ENCODE results near the gene TMED8. TPM values are rescaled to one million over a fixed set of nuclear protein-coding genes. Genes with fewer than 3 reads are reported as not detected.

The TMED8 gene
- total RNA-seq, 1 experiment from 2014 or later = 21.2 TPM

GRCh38 chr14:77426396-77426795, 49.5 kb upstream of the TMED8 start:
- DNase-seq (ENCODE audit: low read depth, low spot score) (no peak), ATAC-seq (no peak)
- Histone ChIP-seq H2AFZ (ENCODE audit: low read depth, low read length, poor library complexity, severe bottlenecking) (no peak overlapping the region), H3K27ac (ENCODE audit: low read depth, low read length) (no peak overlapping the region), H3K4me3 (replicated peaks in 1 of 2; ENCODE audit: low read depth in 1 of 2, low read length in 2 of 2) (no peak overlapping the region), H3K36me3 (ENCODE audit: control insufficient read depth in 1 of 2, insufficient read depth in 2 of 2, low read length in 2 of 2) (peaks cover 22 to 48% of the 10 kb centered on the region in 2 experiments; a peak in 3 of 4 replicates), H4K20me1 (ENCODE audit: insufficient read depth) (no peaks in the 10 kb centered on the region), H3K27me3 (ENCODE audit: insufficient read depth, low read length) (no peaks in the 10 kb centered on the region), H3K9me2 (ENCODE audit: insufficient read depth) (no peaks in the 10 kb centered on the region), H3K9me3 (ENCODE audit: control insufficient read depth in 1 of 2, insufficient read depth in 1 of 2, low read depth in 1 of 2, low read length in 2 of 2) (no peaks in the 10 kb centered on the region), H3K4me1 (ENCODE audit: control insufficient read depth in 1 of 2, insufficient read depth in 2 of 2, low read length in 2 of 2) (no peaks in the 10 kb centered on the region), H3K79me2 (ENCODE audit: insufficient read depth, low read length) (no peaks in the 10 kb centered on the region), H3K9ac (ENCODE audit: low read length) (no peak overlapping the region), H3K4me2 (ENCODE audit: low read length) (no peak overlapping the region)
- ChIA-PET RAD21 (ENCODE audit: low non-redundant PET in 1 of 2, low total read pairs in 2 of 2, uncharacterized antibody in 2 of 2, unreplicated experiment in 2 of 2) (no interaction called here), CTCF (no interaction called here), POLR2A (no interaction called here)
- no TSS peak for BruUV-seq (replicated peaks)
- TF ChIP-seq MAX (IDR thresholded peaks at IDR 0.05) (no peak), ELF1 (IDR thresholded peaks at IDR 0.05; ENCODE audit: borderline replicate concordance, low read depth) (no peak), SRF (IDR thresholded peaks at IDR 0.05; ENCODE audit: low read depth) (no peak), POLR2A (IDR thresholded peaks at IDR 0.05; ENCODE audit: borderline replicate concordance, extremely low read depth, insufficient read depth, insufficient read length) (no peak), SIN3A (IDR thresholded peaks at IDR 0.05; ENCODE audit: low read depth) (no peak), TCF7L2 (IDR thresholded peaks at IDR 0.05; ENCODE audit: borderline replicate concordance, extremely low read depth, insufficient read depth, insufficient read length) (no peak), ATF3 (IDR thresholded peaks at IDR 0.05) (no peak), JUND (IDR thresholded peaks at IDR 0.05) (no peak)
- intact Hi-C loops (cut with micrococcal nuclease) = no loop called here

- no peaks in the 10 kb centered on the region for H3K9me2 ChIP-seq (ENCODE audit: insufficient read depth)
- DNase-seq (ENCODE audit: low read depth, low spot score) (no peak), ATAC-seq (no peak)
- ChIA-PET CTCF (no interaction called here), RAD21 (ENCODE audit: low non-redundant PET in 1 of 2, low total read pairs in 2 of 2, uncharacterized antibody in 2 of 2, unreplicated experiment in 2 of 2) (no interaction called here), POLR2A (no interaction called here)
- no peak for TF ChIP-seq FOSL1 (IDR thresholded peaks at IDR 0.05; ENCODE audit: low read depth)
- H2AFZ ChIP-seq (ENCODE audit: low read depth, low read length, poor library complexity, severe bottlenecking) = no peak overlapping the region
- H3K27me3 ChIP-seq (ENCODE audit: insufficient read depth, low read length) = no peaks in the 10 kb centered on the region
- H4K20me1 ChIP-seq (ENCODE audit: insufficient read depth) = no peaks in the 10 kb centered on the region
- no peaks in the 10 kb centered on the region for H3K4me1 ChIP-seq (ENCODE audit: control insufficient read depth in 1 of 2, insufficient read depth in 2 of 2, low read length in 2 of 2)
- H3K4me2 ChIP-seq (ENCODE audit: low read length) = no peak overlapping the region
- intact Hi-C loops (cut with micrococcal nuclease) = no loop called here
- no peak overlapping the region for H3K4me3 ChIP-seq (replicated peaks in 1 of 2; ENCODE audit: low read depth in 1 of 2, low read length in 2 of 2)
- H3K27ac ChIP-seq (ENCODE audit: low read depth, low read length) = no peak overlapping the region
- H3K9me3 ChIP-seq (ENCODE audit: control insufficient read depth in 1 of 2, insufficient read depth in 1 of 2, low read depth in 1 of 2, low read length in 2 of 2) = no peaks in the 10 kb centered on the region
- no peak overlapping the region for H3K9ac ChIP-seq (ENCODE audit: low read length)
- peaks cover 22 to 43% of the 10 kb centered on the region in 2 experiments; a peak in 3 of 4 replicates for H3K36me3 ChIP-seq (ENCODE audit: control insufficient read depth in 1 of 2, insufficient read depth in 2 of 2, low read length in 2 of 2)
- BruUV-seq (replicated peaks) = no TSS peak
- no peaks in the 10 kb centered on the region for H3K79me2 ChIP-seq (ENCODE audit: insufficient read depth, low read length)
These were observed 48.0 kb upstream of the TMED8 start for GRCh38 chr14:77424862-77425261.

Measured in HCT116 (cell line).